Measurements from ENCODE around the gene SEZ6L2.
A peak's percentile ranks its signal among the peaks of the same experiment; 100 is the strongest.
"Not testable (repeated sequence)": the region's sequence is repeated elsewhere in the genome, so short reads cannot be mapped to it uniquely, and the experiment has no call there.

The SEZ6L2 gene

GRCh38 chr16:29837841-29838240 is 61.5 kb downstream of the SEZ6L2 start:
- ATAC-seq (replicated peaks; ENCODE audit: extremely low read depth, poor library complexity, severe bottlenecking), result no peak
- Mint-ChIP-seq H3K27me3 (no peaks in the 10 kb centered on the region), H3K4me3 (no peak overlapping the region), H3K9me3 (no peaks in the 10 kb centered on the region), H3K4me1 (no peaks in the 10 kb centered on the region), H3K27ac (ENCODE audit: low read depth) (no peak overlapping the region), H3K36me3 (ENCODE audit: insufficient read depth) (peaks cover 87% of the 10 kb centered on the region)
- DNase-seq (ENCODE audit: low spot score in 2 of 2), result no peak

DNA sequence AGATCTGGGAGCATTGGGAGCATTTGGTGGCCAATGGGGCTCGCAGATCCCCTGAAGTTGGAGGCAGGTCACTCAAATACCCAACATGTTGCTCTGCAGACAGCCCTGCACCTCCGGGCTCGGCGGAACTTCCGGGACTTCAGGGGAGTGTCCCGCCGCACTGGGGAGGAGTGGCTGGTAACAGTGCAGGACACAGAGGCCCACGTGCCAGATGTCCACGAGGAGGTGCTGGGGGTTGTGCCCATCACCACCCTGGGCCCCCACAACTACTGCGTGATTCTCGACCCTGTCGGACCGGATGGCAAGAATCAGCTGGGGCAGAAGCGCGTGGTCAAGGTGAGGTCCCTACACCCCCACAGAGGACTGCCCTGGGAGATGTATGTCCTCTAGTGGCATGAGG is 62.7 kb downstream of the SEZ6L2 start:
- H3K36me3 Mint-ChIP-seq (ENCODE audit: insufficient read depth), result peaks cover 90% of the 10 kb centered on the region

DNA sequence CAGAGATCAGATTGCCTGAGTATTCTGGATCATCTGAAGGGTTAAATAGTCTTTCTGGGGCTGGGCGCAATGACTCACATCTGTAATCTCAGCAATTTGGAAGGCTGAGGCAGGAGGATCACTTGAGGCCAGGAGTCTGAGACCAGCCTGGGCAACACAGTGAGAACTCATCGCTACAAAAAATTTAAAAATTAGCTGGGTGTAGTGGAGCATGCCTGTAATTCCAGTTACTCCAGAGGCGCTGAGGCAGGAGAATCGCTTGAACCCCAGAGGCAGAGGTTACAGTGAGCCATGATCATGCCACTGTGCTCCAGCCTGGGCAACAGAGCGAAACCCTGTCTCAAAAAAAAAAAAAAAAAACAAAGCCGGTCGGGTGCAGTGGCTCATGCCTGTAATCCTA is 63.4 kb downstream of the SEZ6L2 start:
- Mint-ChIP-seq H3K36me3 (ENCODE audit: insufficient read depth) (peaks cover 89% of the 10 kb centered on the region), H3K27me3 (no peaks in the 10 kb centered on the region), H3K9me3 (no peaks in the 10 kb centered on the region), H3K4me1 (peaks cover 6% of the 10 kb centered on the region), H3K27ac (ENCODE audit: low read depth) (no peak overlapping the region), H3K4me3 (no peak overlapping the region)
- no peak for ATAC-seq (replicated peaks; ENCODE audit: extremely low read depth, poor library complexity, severe bottlenecking)
- no peak for DNase-seq (ENCODE audit: low spot score in 2 of 2)

More for the DNA sequence above, 62.7 kb downstream of the SEZ6L2 start:
- DNase-seq (ENCODE audit: low spot score in 2 of 2) (no peak), ATAC-seq (replicated peaks; ENCODE audit: extremely low read depth, poor library complexity, severe bottlenecking) (no peak)
- Mint-ChIP-seq H3K27ac (ENCODE audit: low read depth) (no peak overlapping the region), H3K4me1 (peaks cover 4% of the 10 kb centered on the region), H3K9me3 (no peaks in the 10 kb centered on the region), H3K4me3 (no peak overlapping the region), H3K27me3 (no peaks in the 10 kb centered on the region)

DNA sequence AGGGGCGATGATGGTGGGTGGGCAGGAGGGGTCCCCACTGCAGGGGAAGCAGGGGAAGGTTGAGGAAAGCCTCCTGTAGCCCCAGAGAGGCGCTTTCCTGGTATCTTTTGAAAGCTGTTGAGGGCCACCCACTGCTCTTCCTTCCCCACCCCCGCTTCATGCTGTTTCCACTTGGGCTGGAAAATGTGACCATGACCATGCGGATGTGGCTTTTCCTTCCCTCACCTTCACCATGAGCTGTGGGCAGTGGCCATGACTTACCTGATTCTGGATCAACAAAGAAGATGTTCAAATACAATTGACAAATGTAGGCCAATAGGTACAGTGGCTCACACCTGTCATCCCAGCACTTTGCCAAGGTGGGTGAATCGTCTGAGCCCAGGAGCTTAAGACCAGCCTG is 65.3 kb downstream of the SEZ6L2 start:
- H3K9me3 Mint-ChIP-seq, result no peaks in the 10 kb centered on the region
- H3K27ac Mint-ChIP-seq (ENCODE audit: low read depth), result no peak overlapping the region
- no peaks in the 10 kb centered on the region for H3K27me3 Mint-ChIP-seq
- H3K4me1 Mint-ChIP-seq, result peaks cover 14% of the 10 kb centered on the region
- DNase-seq (ENCODE audit: low spot score in 2 of 2), result no peak
- ATAC-seq (replicated peaks; ENCODE audit: extremely low read depth, poor library complexity, severe bottlenecking), result no peak
- H3K36me3 Mint-ChIP-seq (ENCODE audit: insufficient read depth), result peaks cover 80% of the 10 kb centered on the region
- H3K4me3 Mint-ChIP-seq, result no peak overlapping the region

- ATAC-seq (replicated peaks; ENCODE audit: extremely low read depth, poor library complexity, severe bottlenecking); H3K27ac Mint-ChIP-seq (ENCODE audit: low read depth); H3K27me3 Mint-ChIP-seq; DNase-seq (ENCODE audit: low spot score in 2 of 2); H3K4me3 Mint-ChIP-seq; H3K9me3 Mint-ChIP-seq: not testable (repeated sequence)
- Mint-ChIP-seq H3K36me3 (ENCODE audit: insufficient read depth) (peaks cover 76% of the 10 kb centered on the region), H3K4me1 (peaks cover 14% of the 10 kb centered on the region)
Measured at GRCh38 chr16:29833219-29833618, 66.1 kb downstream of the SEZ6L2 start.

- Mint-ChIP-seq H3K4me1 (peaks cover 22% of the 10 kb centered on the region), H3K27me3 (no peaks in the 10 kb centered on the region), H3K4me3 (no peak overlapping the region), H3K27ac (ENCODE audit: low read depth) (peak overlapping the region; percentile 61), H3K9me3 (no peaks in the 10 kb centered on the region), H3K36me3 (ENCODE audit: insufficient read depth) (peaks cover 59% of the 10 kb centered on the region)
- no peak for DNase-seq (ENCODE audit: low spot score in 2 of 2)
- ATAC-seq (replicated peaks; ENCODE audit: extremely low read depth, poor library complexity, severe bottlenecking), result no peak
Measured at GRCh38 chr16:29831490-29831889, 67.9 kb downstream of the SEZ6L2 start.

DNA sequence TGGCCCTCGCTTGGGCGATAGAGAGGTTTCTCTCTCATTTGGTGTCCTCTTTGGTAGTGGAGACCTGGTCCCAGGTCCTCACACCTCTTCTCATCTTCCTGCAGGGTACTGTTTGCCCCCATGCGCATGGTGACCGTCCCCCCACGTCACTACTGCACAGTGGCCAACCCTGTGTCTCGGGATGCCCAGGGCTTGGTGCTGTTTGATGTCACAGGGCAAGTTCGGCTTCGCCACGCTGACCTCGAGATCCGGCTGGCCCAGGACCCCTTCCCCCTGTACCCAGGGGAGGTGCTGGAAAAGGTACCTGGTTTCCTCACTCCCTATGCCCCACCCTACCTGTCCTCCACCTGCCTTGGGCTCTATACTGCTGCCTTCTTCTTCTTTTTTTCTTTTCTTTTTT is 68.6 kb downstream of the SEZ6L2 start:
- Mint-ChIP-seq H3K27ac (ENCODE audit: low read depth) (peak overlapping the region; percentile 61), H3K27me3 (no peaks in the 10 kb centered on the region), H3K36me3 (ENCODE audit: insufficient read depth) (peaks cover 54% of the 10 kb centered on the region), H3K4me3 (peak overlapping the region; percentile 31), H3K9me3 (no peaks in the 10 kb centered on the region), H3K4me1 (peaks cover 22% of the 10 kb centered on the region)
- ATAC-seq (replicated peaks; ENCODE audit: extremely low read depth, poor library complexity, severe bottlenecking) (no peak), DNase-seq (ENCODE audit: low spot score in 2 of 2) (no peak)

- ATAC-seq (replicated peaks; ENCODE audit: extremely low read depth, poor library complexity, severe bottlenecking), result no peak
- no peak for DNase-seq (ENCODE audit: low spot score in 2 of 2)
- Mint-ChIP-seq H3K27ac (ENCODE audit: low read depth) (peak overlapping the region; percentile 84), H3K27me3 (no peaks in the 10 kb centered on the region), H3K36me3 (ENCODE audit: insufficient read depth) (peaks cover 20% of the 10 kb centered on the region), H3K4me3 (peak overlapping the region; percentile 41), H3K4me1 (peaks cover 32% of the 10 kb centered on the region), H3K9me3 (no peaks in the 10 kb centered on the region)
Measured at GRCh38 chr16:29826342-29826695, 73.0 kb downstream of the SEZ6L2 start.

GRCh38 chr16:29825145-29826044 is 74.0 kb downstream of the SEZ6L2 start:
- DNase-seq (ENCODE audit: low spot score in 2 of 2), result no peak
- Mint-ChIP-seq H3K4me1 (peaks cover 40% of the 10 kb centered on the region), H3K4me3 (peak overlapping the region; percentile 72), H3K36me3 (ENCODE audit: insufficient read depth) (peaks cover 17% of the 10 kb centered on the region), H3K27me3 (no peaks in the 10 kb centered on the region), H3K9me3 (no peaks in the 10 kb centered on the region), H3K27ac (ENCODE audit: low read depth) (peak overlapping the region; percentile 79)
- no peak for ATAC-seq (replicated peaks; ENCODE audit: extremely low read depth, poor library complexity, severe bottlenecking)

GRCh38 chr16:29824589-29825144 is 74.7 kb downstream of the SEZ6L2 start:
- Mint-ChIP-seq H3K9me3 (no peaks in the 10 kb centered on the region), H3K4me3 (peak overlapping the region; percentile 72), H3K27me3 (no peaks in the 10 kb centered on the region), H3K4me1 (peaks cover 40% of the 10 kb centered on the region), H3K27ac (ENCODE audit: low read depth) (peak overlapping the region; percentile 79), H3K36me3 (ENCODE audit: insufficient read depth) (peaks cover 17% of the 10 kb centered on the region)
- DNase-seq (ENCODE audit: low spot score in 2 of 2), result no peak
- ATAC-seq (replicated peaks; ENCODE audit: extremely low read depth, poor library complexity, severe bottlenecking), result no peak

DNA sequence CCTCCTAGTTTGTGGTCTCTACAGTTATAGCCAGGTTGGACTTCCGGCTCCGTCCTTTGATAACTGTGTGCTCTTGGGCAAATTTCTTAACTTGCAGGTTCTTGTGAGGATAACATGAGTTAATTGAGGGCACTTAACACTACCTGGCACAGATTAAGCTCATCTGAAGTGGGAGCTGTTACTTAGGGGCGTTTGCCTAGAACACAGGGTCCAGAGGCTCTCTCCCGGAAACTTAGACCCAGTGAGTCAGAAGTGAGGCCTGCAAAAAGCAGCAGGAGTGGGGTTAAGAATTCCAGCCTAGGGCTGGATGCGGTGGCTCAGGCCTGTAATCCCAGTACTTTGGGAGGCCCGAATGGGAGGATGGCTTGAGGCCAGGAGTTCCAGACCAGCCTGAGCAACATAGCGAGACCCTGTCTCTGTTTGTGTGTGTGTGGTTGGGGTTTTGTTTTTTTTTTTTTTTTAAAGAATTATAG is 77.7 kb downstream of the SEZ6L2 start:
- Mint-ChIP-seq H3K4me3 (peak overlapping the region; percentile 97), H3K27ac (ENCODE audit: low read depth) (peak overlapping the region; percentile 89), H3K4me1 (peaks cover 56% of the 10 kb centered on the region), H3K9me3 (no peaks in the 10 kb centered on the region), H3K27me3 (no peaks in the 10 kb centered on the region), H3K36me3 (ENCODE audit: insufficient read depth) (peaks cover 21% of the 10 kb centered on the region)
- DNase-seq (ENCODE audit: low spot score in 2 of 2), result no peak
- no peak for ATAC-seq (replicated peaks; ENCODE audit: extremely low read depth, poor library complexity, severe bottlenecking)
